Measurements from ENCODE around the gene EFEMP2.
A peak's percentile ranks its signal among the peaks of the same experiment; 100 is the strongest.

EFEMP2 gene

DNA sequence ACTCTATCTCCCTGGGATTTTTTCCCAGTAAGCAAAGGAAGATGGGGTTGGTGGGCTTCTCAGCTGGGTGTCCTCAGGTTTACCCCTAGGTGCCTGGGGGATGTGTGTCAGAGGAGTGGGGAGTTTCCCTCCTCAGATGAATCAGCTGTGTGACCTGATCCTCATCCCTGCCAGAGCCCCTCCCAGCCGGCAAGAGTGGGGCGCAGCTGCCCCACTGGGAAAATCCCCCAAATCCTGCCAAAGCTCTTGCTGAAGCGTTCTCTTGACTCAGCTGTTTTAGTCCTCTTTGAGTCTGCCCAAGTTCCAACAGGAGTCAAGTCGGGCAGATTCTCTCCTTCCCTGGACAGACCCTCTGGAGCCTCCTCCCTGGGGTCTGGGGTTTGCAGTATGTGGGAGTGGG lies 40.2 kb upstream of the EFEMP2 start:
- no peak overlapping the region for H3K4me3 ChIP-seq (ENCODE audit: control insufficient read depth, low read depth, low read length)

GRCh38 chr11:65911682-65912568 lies 39.3 kb upstream of the EFEMP2 start:
- TF ChIP-seq, protein P1, sequence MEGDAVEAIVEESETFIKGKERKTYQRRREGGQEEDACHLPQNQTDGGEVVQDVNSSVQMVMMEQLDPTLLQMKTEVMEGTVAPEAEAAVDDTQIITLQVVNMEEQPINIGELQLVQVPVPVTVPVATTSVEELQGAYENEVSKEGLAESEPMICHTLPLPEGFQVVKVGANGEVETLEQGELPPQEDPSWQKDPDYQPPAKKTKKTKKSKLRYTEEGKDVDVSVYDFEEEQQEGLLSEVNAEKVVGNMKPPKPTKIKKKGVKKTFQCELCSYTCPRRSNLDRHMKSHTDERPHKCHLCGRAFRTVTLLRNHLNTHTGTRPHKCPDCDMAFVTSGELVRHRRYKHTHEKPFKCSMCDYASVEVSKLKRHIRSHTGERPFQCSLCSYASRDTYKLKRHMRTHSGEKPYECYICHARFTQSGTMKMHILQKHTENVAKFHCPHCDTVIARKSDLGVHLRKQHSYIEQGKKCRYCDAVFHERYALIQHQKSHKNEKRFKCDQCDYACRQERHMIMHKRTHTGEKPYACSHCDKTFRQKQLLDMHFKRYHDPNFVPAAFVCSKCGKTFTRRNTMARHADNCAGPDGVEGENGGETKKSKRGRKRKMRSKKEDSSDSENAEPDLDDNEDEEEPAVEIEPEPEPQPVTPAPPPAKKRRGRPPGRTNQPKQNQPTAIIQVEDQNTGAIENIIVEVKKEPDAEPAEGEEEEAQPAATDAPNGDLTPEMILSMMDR (conservative IDR thresholded peaks at IDR 0.05; ENCODE audit: control insufficient read depth, insufficient read depth, low read depth, low read length), result peak; percentile 38
- peak; percentile 91 for DNase-seq (ENCODE audit: low read depth)
- no peak overlapping the region for H3K4me3 ChIP-seq (ENCODE audit: control insufficient read depth, low read depth, low read length)

More for the DNA sequence above, 40.2 kb upstream of the EFEMP2 start:
- TF ChIP-seq, protein P1 (conservative IDR thresholded peaks at IDR 0.05; ENCODE audit: control insufficient read depth, insufficient read depth, low read depth, low read length), result no peak
- peak; percentile 83 for DNase-seq (ENCODE audit: low read depth)

DNA sequence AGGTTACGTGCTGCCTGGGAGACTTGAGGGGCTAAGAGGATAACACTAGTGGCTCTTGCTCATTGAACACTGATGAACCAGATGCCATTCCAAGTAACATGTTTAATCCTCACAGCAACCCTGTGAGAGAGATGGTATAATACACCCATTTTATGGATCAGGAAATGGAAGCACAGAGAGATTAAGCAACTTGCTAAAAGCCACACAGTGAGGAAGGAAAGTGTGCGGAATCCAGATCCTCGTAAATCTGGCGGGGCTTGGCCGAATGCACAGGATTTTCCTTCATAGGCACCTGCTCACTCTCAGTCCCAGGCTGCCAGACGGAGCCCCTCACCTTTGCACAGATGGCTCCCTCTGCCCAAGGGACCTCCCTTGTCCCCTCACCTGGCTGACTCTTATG lies 35.3 kb upstream of the EFEMP2 start:
- no peak overlapping the region for H3K4me3 ChIP-seq (ENCODE audit: control insufficient read depth, low read depth, low read length)
- TF ChIP-seq, protein P1 (conservative IDR thresholded peaks at IDR 0.05; ENCODE audit: control insufficient read depth, insufficient read depth, low read depth, low read length), result no peak
- DNase-seq (ENCODE audit: low read depth), result no peak

DNA sequence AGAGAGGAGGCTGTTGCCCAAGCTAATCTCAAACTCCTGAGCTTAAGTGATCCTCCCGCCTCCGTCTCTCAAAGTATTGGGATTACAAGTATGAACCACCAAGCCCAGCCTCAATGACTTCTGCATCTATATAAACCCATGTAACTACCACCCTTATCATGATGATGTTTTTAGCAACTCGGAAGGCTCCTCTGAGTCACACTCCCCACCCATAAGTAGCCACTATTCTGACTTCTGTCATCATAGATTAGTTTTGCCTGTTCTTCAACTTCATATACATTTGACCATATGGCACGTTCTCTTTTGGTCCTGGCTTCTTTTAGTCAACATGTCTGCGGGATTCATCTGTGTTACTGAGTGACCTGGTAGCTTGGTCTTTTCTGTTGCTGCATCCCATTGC lies 34.0 kb upstream of the EFEMP2 start:
- TF ChIP-seq, protein P1 (conservative IDR thresholded peaks at IDR 0.05; ENCODE audit: control insufficient read depth, insufficient read depth, low read depth, low read length), result no peak
- no peak for DNase-seq (ENCODE audit: low read depth)

DNA sequence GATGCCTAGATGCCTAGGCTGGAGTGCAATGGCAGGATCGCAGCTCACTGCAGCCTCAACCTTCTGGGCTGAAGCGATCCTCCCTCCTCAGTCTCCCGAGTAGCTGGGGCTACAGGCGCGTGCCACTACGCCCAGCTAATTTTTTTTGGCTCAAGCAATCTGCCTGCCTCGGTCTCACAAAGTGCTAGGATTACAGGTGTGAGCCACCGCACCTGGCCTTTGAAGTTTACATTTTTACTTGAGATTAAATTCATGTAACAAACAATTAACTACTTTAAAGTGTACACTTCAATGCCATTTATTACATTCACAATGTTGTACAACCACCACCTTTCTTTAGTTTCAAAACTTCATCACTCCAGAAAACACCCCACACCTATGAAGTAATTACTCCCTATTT lies 31.1 kb upstream of the EFEMP2 start:
- H3K4me3 ChIP-seq (ENCODE audit: control insufficient read depth, low read depth, low read length), result no peak overlapping the region
- TF ChIP-seq, protein P1 (conservative IDR thresholded peaks at IDR 0.05; ENCODE audit: control insufficient read depth, insufficient read depth, low read depth, low read length), result no peak
- DNase-seq (ENCODE audit: low read depth), result no peak

More for the DNA sequence above, 34.0 kb upstream of the EFEMP2 start:
- H3K4me3 ChIP-seq (ENCODE audit: control insufficient read depth, low read depth, low read length), result no peak overlapping the region

GRCh38 chr11:65903068-65903481 lies 30.5 kb upstream of the EFEMP2 start:
- TF ChIP-seq, protein P1 (conservative IDR thresholded peaks at IDR 0.05; ENCODE audit: control insufficient read depth, insufficient read depth, low read depth, low read length), result no peak
- H3K4me3 ChIP-seq (ENCODE audit: control insufficient read depth, low read depth, low read length), result no peak overlapping the region
- DNase-seq (ENCODE audit: low read depth), result peak; percentile 89
